Activated naive CD8-positive, alpha-beta T cell treated with anti-CD3 and anti-CD28 coated beads, Interleukin-2, amount 50 U/mL, for 24 hours (primary cell): Measurements from ENCODE around the gene ACAT2.
"Not testable (repeated sequence)": the region's sequence is repeated elsewhere in the genome, so short reads cannot be mapped to it uniquely, and the experiment has no call there.

Source experiments
- ATAC-seq: fragments of 150-1000 bp; cut with Tn5 transposase; one replicate; pipeline ENCODE4 v1.10.0; 2021
- DNase-seq: peaks from one replicate; pipeline ENCODE4 v3.0.0; 2021
- H3K27ac Mint-ChIP-seq: one replicate; pipeline ENCODE4 v1.8.0; 2021; ENCODE audit warnings: mild to moderate bottlenecking, mixed read lengths
- H3K27me3 Mint-ChIP-seq: one replicate; pipeline ENCODE4 v1.8.0; 2021; ENCODE audit warnings: mixed read lengths
- H3K36me3 Mint-ChIP-seq: one replicate; pipeline ENCODE4 v1.8.0; 2021; ENCODE audit warnings: low read depth, mixed read lengths
- H3K4me1 Mint-ChIP-seq: one replicate; pipeline ENCODE4 v1.8.0; 2021; ENCODE audit warnings: mixed read lengths
- H3K4me3 Mint-ChIP-seq: one replicate; pipeline ENCODE4 v1.8.0; 2021; ENCODE audit warnings: mild to moderate bottlenecking, moderate library complexity, mixed read lengths
- H3K9me3 Mint-ChIP-seq: one replicate; pipeline ENCODE4 v1.8.0; 2021; ENCODE audit warnings: mixed read lengths

Gene ACAT2

DNA sequence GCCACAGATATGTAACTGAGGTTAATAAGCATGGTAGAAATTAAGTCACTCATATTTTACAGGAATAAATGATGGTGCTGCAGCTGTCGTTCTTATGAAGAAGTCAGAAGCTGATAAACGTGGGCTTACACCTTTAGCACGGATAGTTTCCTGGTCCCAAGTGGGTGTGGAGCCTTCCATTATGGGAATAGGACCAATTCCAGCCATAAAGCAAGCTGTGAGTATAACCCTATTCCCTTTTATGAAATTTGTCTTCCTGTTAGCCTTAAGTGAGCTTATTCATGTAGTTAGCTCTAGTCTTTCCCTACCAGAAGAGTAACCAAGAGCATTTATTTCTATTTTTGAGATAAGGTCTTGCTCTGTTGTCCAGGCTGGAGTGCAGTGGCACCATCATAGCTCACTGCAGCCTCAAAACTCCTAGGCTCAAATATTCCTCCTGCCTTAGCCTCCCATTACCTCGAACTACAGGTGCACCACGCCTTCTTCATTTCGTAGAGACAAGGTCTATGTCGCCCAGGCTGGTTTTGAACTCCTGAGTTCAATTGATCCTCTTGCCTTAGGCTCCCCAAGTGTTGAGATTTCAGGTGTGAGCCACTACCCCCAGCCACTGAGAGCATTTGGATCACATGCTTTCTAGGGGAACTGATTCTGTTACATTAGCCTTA is 15.5 kb downstream of the ACAT2 start:
- Mint-ChIP-seq H3K27me3 (no peaks in the 10 kb centered on the region), H3K27ac (no peak overlapping the region), H3K4me3 (no peak overlapping the region), H3K36me3 (peaks cover 61% of the 10 kb centered on the region), H3K9me3 (no peaks in the 10 kb centered on the region), H3K4me1 (peaks cover 10% of the 10 kb centered on the region)
- no peak for ATAC-seq
- no peak for DNase-seq

DNA sequence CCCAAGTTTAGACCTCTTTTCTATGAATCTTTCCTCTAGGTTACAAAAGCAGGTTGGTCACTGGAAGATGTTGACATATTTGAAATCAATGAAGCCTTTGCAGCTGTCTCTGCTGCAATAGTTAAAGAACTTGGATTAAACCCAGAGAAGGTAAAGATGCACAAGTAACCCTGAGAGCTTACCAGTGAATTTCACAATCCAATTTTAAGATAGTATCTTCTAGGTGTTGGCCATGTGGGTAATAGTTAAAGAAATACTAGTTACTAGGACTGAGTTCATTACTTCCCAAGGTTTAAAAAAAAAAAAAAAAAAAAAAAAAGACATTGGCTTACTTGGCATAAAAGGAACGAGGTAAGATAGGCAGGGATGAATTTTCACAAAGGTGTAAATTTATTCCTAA is 16.3 kb downstream of the ACAT2 start:
- Mint-ChIP-seq H3K4me1 (peaks cover 17% of the 10 kb centered on the region), H3K36me3 (peaks cover 66% of the 10 kb centered on the region), H3K9me3 (no peaks in the 10 kb centered on the region), H3K4me3 (no peak overlapping the region), H3K27ac (no peak overlapping the region), H3K27me3 (no peaks in the 10 kb centered on the region)
- no peak for DNase-seq
- ATAC-seq, result no peak

DNA sequence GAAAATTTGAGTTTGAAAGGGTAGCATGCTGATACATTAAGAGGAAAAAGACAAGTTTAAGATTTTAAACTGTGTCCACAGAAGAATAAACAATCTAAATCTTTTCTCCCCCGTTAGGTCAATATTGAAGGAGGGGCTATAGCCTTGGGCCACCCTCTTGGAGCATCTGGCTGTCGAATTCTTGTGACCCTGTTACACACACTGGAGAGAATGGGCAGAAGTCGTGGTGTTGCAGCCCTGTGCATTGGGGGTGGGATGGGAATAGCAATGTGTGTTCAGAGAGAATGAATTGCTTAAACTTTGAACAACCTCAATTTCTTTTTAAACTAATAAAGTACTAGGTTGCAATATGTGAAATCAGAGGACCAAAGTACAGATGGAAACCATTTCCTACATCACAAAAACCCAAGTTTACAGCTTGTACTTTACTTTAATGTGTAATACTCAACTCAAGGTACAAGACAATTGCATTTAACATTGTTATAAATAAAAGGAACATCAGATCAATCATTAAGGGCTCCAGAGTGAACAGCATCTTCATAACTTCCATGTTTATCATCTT is 16.8 kb downstream of the ACAT2 start:
- ATAC-seq (no peak), DNase-seq (no peak)
- H3K4me1 Mint-ChIP-seq, result peaks cover 21% of the 10 kb centered on the region
- H3K4me3 Mint-ChIP-seq, result no peak overlapping the region
- peaks cover 70% of the 10 kb centered on the region for H3K36me3 Mint-ChIP-seq
- H3K27ac Mint-ChIP-seq, result peak overlapping the region; percentile 17
- no peaks in the 10 kb centered on the region for H3K9me3 Mint-ChIP-seq
- H3K27me3 Mint-ChIP-seq, result no peaks in the 10 kb centered on the region

DNA sequence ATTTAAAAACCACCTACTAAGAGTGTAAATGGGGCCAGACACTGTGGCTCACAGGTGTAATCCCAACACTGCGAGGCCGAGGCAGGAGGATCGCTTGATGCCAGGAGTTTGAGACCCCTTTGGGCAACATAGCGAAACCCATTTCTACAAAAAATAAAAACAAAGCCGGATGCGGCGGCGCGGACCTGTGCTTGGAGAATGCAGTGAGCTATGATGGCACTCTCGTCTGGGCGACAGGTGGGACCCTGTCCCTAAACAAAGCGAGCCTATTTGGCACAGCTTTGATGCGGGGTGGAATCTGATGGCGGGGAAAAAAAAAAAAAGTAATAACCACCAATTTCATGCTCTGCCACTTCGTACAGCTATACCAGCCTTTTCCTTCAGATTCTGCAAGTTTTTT is 26.4 kb downstream of the ACAT2 start:
- peak overlapping the region; percentile 91 for H3K4me3 Mint-ChIP-seq
- ATAC-seq, result no peak
- H3K4me1 Mint-ChIP-seq, result peaks cover 76% of the 10 kb centered on the region
- H3K36me3 Mint-ChIP-seq, result peaks cover 74% of the 10 kb centered on the region
- peaks cover 3% of the 10 kb centered on the region for H3K27me3 Mint-ChIP-seq
- no peaks in the 10 kb centered on the region for H3K9me3 Mint-ChIP-seq
- peak overlapping the region; percentile 72 for H3K27ac Mint-ChIP-seq
- DNase-seq, result peak; percentile 12

DNA sequence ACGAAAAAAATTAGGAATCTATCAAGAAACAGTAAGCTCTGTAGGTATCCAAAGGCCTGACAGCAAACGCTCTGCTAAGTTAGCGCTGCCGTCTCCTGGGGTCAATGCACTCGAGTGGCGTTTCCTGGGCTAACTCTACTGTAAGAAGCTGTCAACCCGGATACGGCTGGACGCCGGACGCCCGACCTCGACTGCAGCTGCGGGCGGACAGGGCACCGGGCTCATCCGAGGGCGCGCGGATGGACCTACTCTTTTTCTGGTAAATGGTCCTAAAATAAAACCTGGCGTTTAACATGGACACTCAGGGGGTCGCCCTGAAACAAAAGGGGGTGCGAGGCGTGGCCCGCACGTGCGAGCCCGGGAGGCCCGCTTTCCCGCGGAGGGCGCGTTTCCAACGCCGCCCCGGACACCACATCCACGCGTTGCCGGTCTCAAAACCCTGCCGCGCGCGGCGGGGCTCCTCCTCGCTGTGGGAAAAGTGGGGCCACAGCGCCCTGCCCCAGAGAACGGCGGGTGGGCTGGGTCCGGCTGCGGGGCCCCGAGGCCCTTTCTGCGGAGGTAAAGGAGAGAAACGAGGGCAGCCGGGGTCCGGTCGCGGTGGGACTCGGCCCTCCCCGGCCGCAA is 27.0 kb downstream of the ACAT2 start:
- peaks cover 74% of the 10 kb centered on the region for H3K36me3 Mint-ChIP-seq
- peak overlapping the region; percentile 91 for H3K4me3 Mint-ChIP-seq
- ATAC-seq (no peak), DNase-seq (peak; percentile 40)
- peaks cover 3% of the 10 kb centered on the region for H3K27me3 Mint-ChIP-seq
- peak overlapping the region; percentile 99 for H3K27ac Mint-ChIP-seq
- peaks cover 76% of the 10 kb centered on the region for H3K4me1 Mint-ChIP-seq
- H3K9me3 Mint-ChIP-seq, result no peaks in the 10 kb centered on the region

DNA sequence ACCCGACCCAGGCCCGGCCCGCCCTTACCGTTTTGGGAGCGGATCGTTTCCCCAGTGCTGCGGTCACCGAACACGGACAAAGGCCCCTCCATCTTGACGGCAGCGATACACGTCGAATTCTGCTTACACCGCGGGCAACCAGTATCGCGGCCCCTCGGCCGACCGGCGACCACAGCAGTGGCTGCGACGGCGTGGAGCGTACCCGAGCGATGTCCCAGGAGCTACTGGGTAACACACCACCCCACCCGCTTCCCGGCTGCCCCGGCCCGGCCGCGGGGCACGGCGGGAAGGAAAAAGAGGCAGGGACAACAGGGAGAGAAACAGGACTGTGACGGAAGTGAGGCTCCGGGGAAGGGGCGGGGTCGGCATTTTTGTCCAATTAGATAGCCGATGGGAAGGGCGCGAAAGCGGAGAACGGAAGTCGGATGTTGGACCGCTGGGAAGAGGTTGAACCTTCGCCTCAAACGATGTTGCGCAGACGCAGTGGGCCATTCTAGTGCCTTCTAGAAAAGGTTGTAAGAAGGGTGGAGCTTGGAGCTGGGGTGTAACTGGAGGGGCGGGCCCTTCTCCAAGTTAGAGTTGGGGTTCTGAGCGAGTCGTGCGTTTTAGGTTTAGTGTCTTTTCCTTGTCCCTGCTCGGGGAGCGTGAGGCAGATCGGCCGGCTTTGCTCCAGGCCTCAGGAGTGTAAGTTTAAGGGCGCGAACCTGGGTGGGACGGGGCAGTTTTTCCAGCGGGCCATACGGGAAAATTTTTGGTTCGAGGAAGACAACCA is 27.7 kb downstream of the ACAT2 start, which contains the start of gene TCP1:
TSS of gene TCP1 (minus strand) at position 226 of the 772 bp plus-strand sequence. CDS start at position 92, 134 bp downstream.
- ATAC-seq, result peak; percentile 81
- peak; percentile 99 for DNase-seq
- Mint-ChIP-seq H3K4me1 (peaks cover 76% of the 10 kb centered on the region), H3K27me3 (peaks cover 3% of the 10 kb centered on the region), H3K27ac (peak within 1 kb of the TSS; percentile 99), H3K9me3 (no peaks in the 10 kb centered on the region), H3K4me3 (peak within 1 kb of the TSS; percentile 91), H3K36me3 (peaks cover 73% of the 10 kb centered on the region)

DNA sequence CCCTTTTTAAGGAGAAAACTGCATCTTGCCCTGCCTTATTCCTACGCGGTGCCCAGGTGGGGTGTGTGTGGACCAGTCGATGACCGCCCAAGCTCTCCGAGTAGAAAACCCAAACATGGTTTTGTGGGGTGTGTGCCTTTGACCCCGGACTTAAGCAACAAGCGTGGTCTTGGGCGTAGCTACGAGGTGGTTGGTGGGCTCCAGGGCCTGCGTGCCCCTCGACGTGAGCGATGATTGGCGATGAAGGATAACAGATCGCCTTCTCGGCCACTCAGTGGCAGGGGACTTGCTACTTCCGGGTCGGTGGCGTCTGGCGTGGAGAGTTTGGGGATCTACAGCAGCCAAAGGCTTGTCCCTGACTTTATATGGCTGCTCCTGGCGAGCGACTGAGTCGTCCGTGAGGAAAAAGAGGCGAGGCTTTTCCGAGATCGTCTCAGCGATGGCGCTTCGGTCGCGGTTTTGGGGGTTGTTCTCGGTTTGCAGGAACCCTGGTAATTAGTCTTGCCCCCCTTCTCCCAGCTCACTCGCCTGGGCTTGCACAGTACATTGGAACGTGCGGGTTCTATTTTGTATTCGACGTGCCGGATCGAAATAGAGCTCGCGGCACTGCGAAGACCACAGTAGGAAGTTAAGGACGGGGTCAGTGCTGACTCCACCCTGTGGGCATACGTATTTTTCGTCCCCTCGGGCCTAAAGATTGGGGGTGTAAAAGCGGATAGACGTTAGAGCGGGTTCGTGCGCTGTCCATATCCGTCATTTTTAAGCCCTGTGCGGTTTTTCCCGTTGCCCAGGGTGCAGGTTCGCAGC is 28.5 kb downstream of the ACAT2 start, which contains the start of gene MRPL18:
TSS of gene MRPL18 (plus strand) at position 319 of the 807 bp plus-strand sequence. CDS start at position 440, 121 bp downstream.
- H3K27ac Mint-ChIP-seq, result peak within 1 kb of the TSS; percentile 99
- H3K27me3 Mint-ChIP-seq, result peaks cover 3% of the 10 kb centered on the region
- H3K4me3 Mint-ChIP-seq, result peak within 1 kb of the TSS; percentile 91
- no peaks in the 10 kb centered on the region for H3K9me3 Mint-ChIP-seq
- H3K36me3 Mint-ChIP-seq, result peaks cover 66% of the 10 kb centered on the region
- peaks cover 72% of the 10 kb centered on the region for H3K4me1 Mint-ChIP-seq
- ATAC-seq (peak; percentile 92), DNase-seq (peak; percentile 88)

DNA sequence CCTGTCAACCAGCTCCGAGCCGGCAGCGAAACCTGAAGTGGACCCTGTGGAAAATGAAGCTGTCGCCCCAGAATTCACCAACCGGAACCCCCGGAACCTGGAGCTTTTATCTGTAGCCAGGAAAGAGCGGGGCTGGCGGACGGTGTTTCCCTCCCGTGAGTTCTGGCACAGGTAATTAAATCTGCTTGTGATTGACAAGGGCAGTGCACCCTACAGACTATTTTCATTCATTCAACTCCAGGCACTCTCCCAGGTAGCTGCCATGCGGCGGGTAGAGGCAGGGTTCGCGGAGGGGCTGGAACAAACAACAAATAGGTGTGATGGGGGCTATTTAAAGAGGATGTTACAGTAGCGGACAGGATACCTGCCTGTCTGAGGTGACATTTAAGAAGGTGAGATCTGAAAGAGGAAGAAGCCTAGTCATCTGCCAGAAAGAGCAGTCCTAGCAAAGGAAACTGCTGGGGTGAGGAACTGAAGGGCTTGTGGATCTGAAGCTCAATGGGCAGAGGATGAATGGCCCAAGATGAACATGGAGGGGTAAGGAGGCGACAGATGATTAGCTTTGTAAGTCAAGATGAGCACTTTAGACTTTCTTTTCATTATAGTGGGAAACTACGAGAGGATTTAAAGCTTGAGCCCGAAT is 29.2 kb downstream of the ACAT2 start:
- H3K4me3 Mint-ChIP-seq, result peak overlapping the region; percentile 91
- peaks cover 61% of the 10 kb centered on the region for H3K36me3 Mint-ChIP-seq
- peaks cover 68% of the 10 kb centered on the region for H3K4me1 Mint-ChIP-seq
- ATAC-seq, result no peak
- no peak for DNase-seq
- H3K27me3 Mint-ChIP-seq, result peaks cover 3% of the 10 kb centered on the region
- no peaks in the 10 kb centered on the region for H3K9me3 Mint-ChIP-seq
- H3K27ac Mint-ChIP-seq, result peak overlapping the region; percentile 99

DNA sequence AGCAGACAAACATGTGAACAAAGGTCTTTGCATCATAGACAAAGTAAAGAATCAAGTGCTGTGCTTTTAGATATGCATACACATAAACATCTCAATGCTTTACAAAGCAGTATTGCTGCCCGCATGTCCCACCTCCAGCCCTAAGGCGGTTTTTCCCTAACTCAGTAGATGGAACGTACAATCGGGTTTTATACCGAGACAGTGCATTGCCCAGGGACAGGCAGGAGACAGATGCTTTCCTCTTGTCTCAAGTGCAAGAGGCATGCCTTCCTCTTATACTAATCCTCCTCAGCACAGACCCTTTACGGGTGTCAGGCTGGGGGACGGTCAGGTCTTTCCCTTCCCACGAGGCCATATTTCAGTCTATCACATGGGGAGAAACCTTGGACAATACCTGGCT is 33.1 kb downstream of the ACAT2 start:
- H3K9me3 Mint-ChIP-seq, H3K27me3 Mint-ChIP-seq, H3K27ac Mint-ChIP-seq, ATAC-seq, DNase-seq, H3K4me3 Mint-ChIP-seq: not testable (repeated sequence)
- Mint-ChIP-seq H3K4me1 (peaks cover 61% of the 10 kb centered on the region), H3K36me3 (peaks cover 53% of the 10 kb centered on the region)

DNA sequence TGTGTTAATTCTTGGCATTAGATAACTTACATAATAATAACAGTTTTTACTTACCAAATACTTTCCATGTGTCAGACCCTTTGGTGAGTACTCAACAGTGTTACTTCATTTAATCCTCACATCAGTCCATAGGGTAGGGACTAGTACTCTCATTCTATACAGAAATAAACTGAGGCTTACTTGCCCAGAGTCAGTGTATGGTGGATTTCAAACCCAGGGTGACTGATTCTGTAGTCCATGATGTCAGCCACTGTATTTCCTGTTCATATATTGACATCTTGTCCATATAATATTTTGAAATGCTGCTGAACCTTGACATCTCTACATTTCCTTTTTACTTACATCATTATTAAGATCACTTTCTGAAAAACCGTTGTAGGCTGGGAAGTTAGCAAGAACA is 35.7 kb downstream of the ACAT2 start:
- Mint-ChIP-seq H3K27ac (peak overlapping the region; percentile 24), H3K9me3 (no peaks in the 10 kb centered on the region), H3K36me3 (peaks cover 39% of the 10 kb centered on the region), H3K4me3 (no peak overlapping the region), H3K4me1 (peaks cover 43% of the 10 kb centered on the region), H3K27me3 (no peaks in the 10 kb centered on the region)
- ATAC-seq (no peak), DNase-seq (no peak)

DNA sequence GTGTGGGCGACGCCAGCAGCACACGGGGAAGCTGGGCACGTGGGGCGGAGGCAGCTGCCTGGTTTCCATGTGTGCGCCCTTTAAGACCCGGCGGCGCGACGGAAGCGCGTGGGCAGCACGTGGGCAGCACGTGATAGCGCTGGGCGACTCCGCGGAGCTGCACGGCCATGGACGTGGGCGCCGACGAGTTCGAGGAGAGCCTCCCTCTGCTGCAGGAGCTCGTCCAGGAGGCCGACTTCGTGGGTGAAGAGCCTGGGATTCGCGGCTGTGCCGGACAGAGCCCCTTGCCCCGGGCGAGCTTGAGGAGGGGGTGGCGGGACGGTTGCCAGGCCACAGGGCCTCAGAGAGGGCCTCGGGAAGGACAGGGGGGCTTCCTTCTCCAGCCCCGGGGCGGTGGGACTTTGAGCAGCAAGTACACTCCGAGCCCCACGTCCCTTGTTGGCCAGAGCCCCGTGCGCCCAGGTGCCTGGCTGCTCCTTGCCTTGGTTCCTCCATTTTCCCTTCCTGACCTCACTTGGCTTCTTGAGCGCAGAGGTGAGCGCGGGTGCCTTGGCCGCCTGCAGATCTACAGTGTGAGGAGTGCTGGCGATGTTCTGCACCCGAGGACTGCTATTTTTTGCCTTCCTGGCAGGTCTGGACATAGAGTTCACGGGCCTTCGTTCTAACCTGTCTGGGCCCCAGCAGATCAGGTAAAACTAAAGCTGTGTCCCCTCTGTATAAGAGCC is 38.5 kb downstream of the ACAT2 start, which contains the start of gene PNLDC1:
TSS of gene PNLDC1 (plus strand) at position 136 of the 725 bp plus-strand sequence. CDS start at position 168, 32 bp downstream.
- Mint-ChIP-seq H3K4me1 (peaks cover 24% of the 10 kb centered on the region), H3K9me3 (no peaks in the 10 kb centered on the region), H3K27ac (no peak within 1 kb of the TSS), H3K36me3 (peaks cover 24% of the 10 kb centered on the region), H3K27me3 (no peaks in the 10 kb centered on the region), H3K4me3 (no peak within 1 kb of the TSS)
- ATAC-seq, result no peak
- DNase-seq, result no peak

DNA sequence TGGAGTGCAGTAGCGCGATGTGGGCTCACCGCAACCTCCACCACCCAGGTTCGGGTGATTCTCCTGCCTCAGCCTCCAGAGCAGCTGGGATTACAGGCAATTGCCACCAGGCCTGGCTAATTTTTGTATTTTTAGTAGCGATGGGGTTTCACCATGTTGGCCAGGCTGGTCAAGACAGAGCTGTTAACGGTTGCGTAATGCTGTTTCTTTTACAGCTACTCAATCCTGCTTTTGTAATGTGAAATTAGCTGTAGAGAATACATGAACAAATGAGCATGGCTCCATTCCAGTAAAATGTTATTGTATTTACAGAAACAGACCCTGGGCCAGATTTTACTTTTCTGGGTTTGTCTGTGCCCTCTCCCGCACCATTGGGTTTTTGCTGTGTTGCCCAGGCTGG is 40.1 kb downstream of the ACAT2 start:
- Mint-ChIP-seq H3K27me3 (no peaks in the 10 kb centered on the region), H3K36me3 (peaks cover 18% of the 10 kb centered on the region), H3K9me3 (no peaks in the 10 kb centered on the region), H3K4me1 (peaks cover 12% of the 10 kb centered on the region), H3K27ac (no peak overlapping the region), H3K4me3 (no peak overlapping the region)
- DNase-seq, result no peak
- no peak for ATAC-seq

DNA sequence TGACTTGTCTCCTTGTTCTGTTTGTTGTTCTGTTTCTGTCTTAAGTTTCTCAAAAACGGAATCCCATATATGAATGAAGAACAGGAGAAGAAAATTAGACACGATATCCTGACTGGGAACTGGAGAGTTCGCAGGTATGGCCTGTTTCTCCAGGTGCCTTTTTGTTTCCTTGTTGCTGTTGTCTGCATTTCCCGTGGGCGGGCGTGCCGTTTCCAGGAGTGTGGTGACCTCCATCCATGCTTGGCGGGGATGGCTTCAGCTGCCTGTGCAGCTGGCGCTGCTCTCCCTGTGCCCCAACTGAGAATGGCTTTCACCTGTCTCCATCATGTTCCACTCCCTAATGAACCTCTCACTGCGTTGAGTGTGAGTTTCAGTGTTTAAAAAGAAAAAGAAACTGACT is 42.7 kb downstream of the ACAT2 start:
- no peaks in the 10 kb centered on the region for H3K36me3 Mint-ChIP-seq
- ATAC-seq, result no peak
- H3K27ac Mint-ChIP-seq, result no peak overlapping the region
- no peaks in the 10 kb centered on the region for H3K27me3 Mint-ChIP-seq
- no peak for DNase-seq
- no peaks in the 10 kb centered on the region for H3K9me3 Mint-ChIP-seq
- peaks cover under 1% of the 10 kb centered on the region for H3K4me1 Mint-ChIP-seq
- no peak overlapping the region for H3K4me3 Mint-ChIP-seq
